ENCODE measurements around the gene SAV1. TPM values are rescaled to one million over a fixed set of nuclear protein-coding genes. Genes with fewer than 3 reads are reported as not detected.

Gene SAV1
- total and polyA plus RNA-seq, 2 of the 13 experiments (the other 11 are each of a cell fraction or from before 2014, with no cell fraction given) = 7.3 to 8.2 TPM

- POLR2A ChIA-PET = no interaction called here
- Histone ChIP-seq H3K9me3 (ENCODE audit: low read length) (no peaks in the 10 kb centered on the region), H3K9ac (ENCODE audit: insufficient read depth, low read depth, low read length) (no peak overlapping the region), H3K27me3 (ENCODE audit: control insufficient read depth in 1 of 2, insufficient read depth in 2 of 2, low read length in 2 of 2) (peaks cover 1 to 11% of the 10 kb centered on the region in 2 experiments; a peak in 1 of 5 replicates), H3K27ac (ENCODE audit: extremely low read length, insufficient read depth, low read length) (no peak overlapping the region), H3K4me3 (replicated peaks in 1 of 3; ENCODE audit: insufficient read depth in 1 of 3, low read depth in 2 of 3, low read length in 3 of 3) (no peak overlapping the region), H4K20me1 (ENCODE audit: insufficient read depth, low read length) (no peaks in the 10 kb centered on the region), H2AFZ (ENCODE audit: low read length) (no peak overlapping the region), H3K4me1 (ENCODE audit: insufficient read depth, low read length) (peaks cover 20% of the 10 kb centered on the region), H3K4me2 (ENCODE audit: low read depth, low read length) (no peak overlapping the region), H3K36me3 (replicated peaks in 1 of 2; ENCODE audit: control insufficient read depth in 1 of 2, insufficient read depth in 2 of 2, low read length in 2 of 2) (no peaks in the 10 kb centered on the region), H3K79me2 (ENCODE audit: insufficient read depth, low read length) (no peaks in the 10 kb centered on the region)
- 51% methylated on average over 2 of the region's 2 CpGs for WGBS (ENCODE audit: low lambda C conversion rate)
- FAIRE-seq (no peak), ATAC-seq (no peak), DNase-seq (ENCODE audit: low spot score) (no peak)
- in situ Hi-C loops (cut with HindIII; ENCODE audit: extremely low pct_ligation_motif_present, low pct_unique_long_range_greater_than_20kb) (no loop called here), intact Hi-C loops (cut with micrococcal nuclease; ENCODE audit: unreplicated experiment) (no loop called here)
- CTCF ChIA-PET (ENCODE audit: low intra/inter-chr PET ratio, low total read pairs) = no interaction called here
- no TSS peak for BruUV-seq (replicated peaks)
- TF ChIP-seq, protein P1, sequence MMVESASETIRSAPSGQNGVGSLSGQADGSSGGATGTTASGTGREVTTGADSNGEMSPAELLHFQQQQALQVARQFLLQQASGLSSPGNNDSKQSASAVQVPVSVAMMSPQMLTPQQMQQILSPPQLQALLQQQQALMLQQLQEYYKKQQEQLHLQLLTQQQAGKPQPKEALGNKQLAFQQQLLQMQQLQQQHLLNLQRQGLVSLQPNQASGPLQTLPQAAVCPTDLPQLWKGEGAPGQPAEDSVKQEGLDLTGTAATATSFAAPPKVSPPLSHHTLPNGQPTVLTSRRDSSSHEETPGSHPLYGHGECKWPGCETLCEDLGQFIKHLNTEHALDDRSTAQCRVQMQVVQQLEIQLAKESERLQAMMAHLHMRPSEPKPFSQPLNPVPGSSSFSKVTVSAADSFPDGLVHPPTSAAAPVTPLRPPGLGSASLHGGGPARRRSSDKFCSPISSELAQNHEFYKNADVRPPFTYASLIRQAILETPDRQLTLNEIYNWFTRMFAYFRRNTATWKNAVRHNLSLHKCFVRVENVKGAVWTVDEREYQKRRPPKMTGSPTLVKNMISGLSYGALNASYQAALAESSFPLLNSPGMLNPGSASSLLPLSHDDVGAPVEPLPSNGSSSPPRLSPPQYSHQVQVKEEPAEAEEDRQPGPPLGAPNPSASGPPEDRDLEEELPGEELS (CRISPR knock-in tag; IDR thresholded peaks at IDR 0.05) = no peak
- TF ChIP-seq ZBTB3 (CRISPR knock-in tag; IDR thresholded peaks at IDR 0.05; ENCODE audit: borderline replicate concordance, low read depth) (no peak), ATF2 (CRISPR knock-in tag; IDR thresholded peaks at IDR 0.05) (no peak), IKZF1 (IDR thresholded peaks at IDR 0.05) (no peak), ZNF335 (CRISPR knock-in tag; IDR thresholded peaks at IDR 0.05) (no peak), PBX3 (CRISPR knock-in tag; IDR thresholded peaks at IDR 0.05; ENCODE audit: borderline replicate concordance) (no peak), JDP2 (CRISPR knock-in tag; IDR thresholded peaks at IDR 0.05; ENCODE audit: borderline replicate concordance) (no peak), SP2 (CRISPR knock-in tag; IDR thresholded peaks at IDR 0.05) (no peak), ZXDC (CRISPR knock-in tag; IDR thresholded peaks at IDR 0.05) (no peak), ZNF691 (CRISPR knock-in tag; IDR thresholded peaks at IDR 0.05; ENCODE audit: borderline replicate concordance, low read depth) (no peak), RFXAP (CRISPR knock-in tag; IDR thresholded peaks at IDR 0.05; ENCODE audit: borderline replicate concordance) (no peak), ZNF382 (CRISPR knock-in tag; IDR thresholded peaks at IDR 0.05; ENCODE audit: borderline replicate concordance) (no peak), HES4 (CRISPR knock-in tag; IDR thresholded peaks at IDR 0.05; ENCODE audit: borderline replicate concordance) (no peak), SALL1 (CRISPR knock-in tag; IDR thresholded peaks at IDR 0.05) (no peak), ZNF740 (CRISPR knock-in tag; IDR thresholded peaks at IDR 0.05) (no peak), MAFG (CRISPR knock-in tag; IDR thresholded peaks at IDR 0.05) (no peak)
- TF ChIP-seq, protein P2, sequence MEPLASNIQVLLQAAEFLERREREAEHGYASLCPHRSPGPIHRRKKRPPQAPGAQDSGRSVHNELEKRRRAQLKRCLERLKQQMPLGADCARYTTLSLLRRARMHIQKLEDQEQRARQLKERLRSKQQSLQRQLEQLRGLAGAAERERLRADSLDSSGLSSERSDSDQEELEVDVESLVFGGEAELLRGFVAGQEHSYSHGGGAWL (CRISPR knock-in tag; IDR thresholded peaks at IDR 0.05) = no peak
Observed at GRCh38 chr14:50675597-50675996, 7.5 kb upstream of the SAV1 start.
